Psoas muscle (tissue), 8 donors: ENCODE results near the gene PFKFB2. TPM values are rescaled to one million over a fixed set of nuclear protein-coding genes. Genes with fewer than 3 reads are reported as not detected.

ENCODE experiments used
- ATAC-seq, 4 donors: fragments of 200-7000 bp; cut with Tn5 transposase; one replicate each; pipeline ENCODE4 v1.9.1; 2020; ENCODE audit warnings: moderate library complexity in 3 of 4, mild to moderate bottlenecking in 2 of 4
- DNase-seq, 2 donors: peaks; one replicate each; pipeline ENCODE4 v3.0.0-alpha.2; 2020
- H3K27ac ChIP-seq: fragments of 200-600 bp; one replicate; pipeline ENCODE4 v1.8.0; 2022
- H3K27me3 ChIP-seq, 3 donors: fragments of 200-600 bp in 1 of 3; one replicate each; pipeline versions ENCODE4 v1.6.1 to v1.8.0; 2013 to 2022; ENCODE audit warnings: low read length in 2 of 3, mild to moderate bottlenecking in 2 of 3, moderate library complexity in 1 of 3; ENCODE audit not compliant: insufficient read depth in 3 of 3
- H3K36me3 ChIP-seq, 2 donors: fragments of 200-600 bp in 1 of 2; one replicate each; pipeline versions ENCODE4 v1.6.1 to v1.8.0; 2013 to 2022; ENCODE audit warnings: low read depth in 1 of 2, mild to moderate bottlenecking in 1 of 2, moderate library complexity in 1 of 2; ENCODE audit not compliant: insufficient read depth in 1 of 2
- H3K4me1 ChIP-seq: fragments of 200-600 bp; one replicate; pipeline ENCODE4 v1.8.0; 2022
- H3K4me3 ChIP-seq: fragments of 200-600 bp; one replicate; pipeline ENCODE4 v1.8.0; 2022; ENCODE audit warnings: mild to moderate bottlenecking
- H3K9me3 ChIP-seq: fragments of 200-600 bp; one replicate; pipeline ENCODE4 v1.8.0; 2022
- WGBS, 3 donors: extraction: QIAGEN DNeasy Blood & Tissue Kit; methylation state at CpG; one replicate each; pipeline versions ENCODE4 v1.1.6 to v1.1.7; 2013; 5-methylcytosine and 5-hydroxymethylcytosine counted together
- intact Hi-C, 2 donors: fragments of 100-400 bp; cut with DNase I; formaldehyde crosslinking; loops; one replicate each; pipeline versions ENCODE4 v1.11.0 to v1.14.2; 2022
- polyA plus RNA-seq, 3 donors: library from polyadenylated mRNA; stranded (reverse); fragments of 200-250 nt; gene quantifications; one replicate each; pipeline ENCODE4 v1.2.3, GENCODE V29; 2013
- total RNA-seq, 4 donors: library from RNA; stranded (reverse); fragmentation: NEBNext Ultra II Directional in 2 of 4; extraction: Animal tissue kit (Norgen Biotek cat#: 25700) in 2 of 4; gene quantifications; one replicate each; pipeline versions ENCODE4 v1.2.1 to v1.2.4, GENCODE V29; 2021 to 2023
- TF ChIP-seq, protein P1 (sequence below): fragments of 200-600 bp; IDR thresholded peaks from one replicate; pipeline ENCODE4 v1.8.0; 2022; ENCODE audit warnings: antibody characterized with exemption
- donor health status: healthy with polysubstance abuse.
- donor health status: DM: no; HTN: no; CAD: no; lungs with moderate emphysema.
- donor health status: Bipolar disorder and iron deficiency.
- donor health status: healthy.
- donor health status: DM: yes; HTN: yes; CAD: no.
- donor health status: DM: no; HTN: no; CAD: no.
- donor health status: DM: no; HTN: no; CAD: no.
- donor health status: DM: yes; HTN: yes; CAD: no.

Gene PFKFB2
- total and polyA plus RNA-seq, 7 donors = 3.9 to 149 (median 36.0) TPM

- Histone ChIP-seq H3K27ac (no peak overlapping the region), H3K27me3 (peaks cover 0 to 7% (median 0%) of the 10 kb centered on the region in 3 donors), H3K9me3 (no peaks in the 10 kb centered on the region), H3K4me3 (no peak overlapping the region), H3K4me1 (no peaks in the 10 kb centered on the region), H3K36me3 (no peaks in the 10 kb centered on the region)
- intact Hi-C loops = no loop called here
- TF ChIP-seq, protein P1, sequence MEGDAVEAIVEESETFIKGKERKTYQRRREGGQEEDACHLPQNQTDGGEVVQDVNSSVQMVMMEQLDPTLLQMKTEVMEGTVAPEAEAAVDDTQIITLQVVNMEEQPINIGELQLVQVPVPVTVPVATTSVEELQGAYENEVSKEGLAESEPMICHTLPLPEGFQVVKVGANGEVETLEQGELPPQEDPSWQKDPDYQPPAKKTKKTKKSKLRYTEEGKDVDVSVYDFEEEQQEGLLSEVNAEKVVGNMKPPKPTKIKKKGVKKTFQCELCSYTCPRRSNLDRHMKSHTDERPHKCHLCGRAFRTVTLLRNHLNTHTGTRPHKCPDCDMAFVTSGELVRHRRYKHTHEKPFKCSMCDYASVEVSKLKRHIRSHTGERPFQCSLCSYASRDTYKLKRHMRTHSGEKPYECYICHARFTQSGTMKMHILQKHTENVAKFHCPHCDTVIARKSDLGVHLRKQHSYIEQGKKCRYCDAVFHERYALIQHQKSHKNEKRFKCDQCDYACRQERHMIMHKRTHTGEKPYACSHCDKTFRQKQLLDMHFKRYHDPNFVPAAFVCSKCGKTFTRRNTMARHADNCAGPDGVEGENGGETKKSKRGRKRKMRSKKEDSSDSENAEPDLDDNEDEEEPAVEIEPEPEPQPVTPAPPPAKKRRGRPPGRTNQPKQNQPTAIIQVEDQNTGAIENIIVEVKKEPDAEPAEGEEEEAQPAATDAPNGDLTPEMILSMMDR = no peak
- no peak for ATAC-seq
- 68 to 83% (median 76%) methylated on average over 3 of the region's 3 CpGs for WGBS, 3 donors
- DNase-seq = no peak
These were observed 55.9 kb downstream of the PFKFB2 start for GRCh38 chr1:207109004-207109403.

- Histone ChIP-seq H3K27me3 (peaks cover 0 to 4% (median 0%) of the 10 kb centered on the region in 3 donors), H3K4me1 (no peaks in the 10 kb centered on the region), H3K36me3 (no peaks in the 10 kb centered on the region), H3K27ac (no peak overlapping the region), H3K4me3 (no peak overlapping the region), H3K9me3 (no peaks in the 10 kb centered on the region)
- DNase-seq (no peak), ATAC-seq (no peak)
- 63 to 70% (median 67%) methylated on average over 2 of the region's 2 CpGs for WGBS, 3 donors
- TF ChIP-seq, protein P1 = no peak
- intact Hi-C loops = loop anchor here in 1 of 2 donors (5.0 kb wide), 1 partner anchor 50 kb away; no protein-coding TSS in a partner anchor
These were observed 59.7 kb downstream of the PFKFB2 start for GRCh38 chr1:207112616-207113296.

- Histone ChIP-seq H3K4me3 (no peak overlapping the region), H3K27ac (no peak overlapping the region), H3K27me3 (peaks cover 0 to 4% (median 0%) of the 10 kb centered on the region in 3 donors), H3K4me1 (no peaks in the 10 kb centered on the region), H3K36me3 (no peaks in the 10 kb centered on the region), H3K9me3 (no peaks in the 10 kb centered on the region)
- TF ChIP-seq, protein P1 = no peak
- intact Hi-C loops = no loop called here
- 61 to 63% (median 62%) methylated on average over 5 of the region's 5 CpGs for WGBS, 3 donors
- ATAC-seq = no peak
- no peak for DNase-seq
These were observed 62.2 kb downstream of the PFKFB2 start for GRCh38 chr1:207115269-207115668.

DNA sequence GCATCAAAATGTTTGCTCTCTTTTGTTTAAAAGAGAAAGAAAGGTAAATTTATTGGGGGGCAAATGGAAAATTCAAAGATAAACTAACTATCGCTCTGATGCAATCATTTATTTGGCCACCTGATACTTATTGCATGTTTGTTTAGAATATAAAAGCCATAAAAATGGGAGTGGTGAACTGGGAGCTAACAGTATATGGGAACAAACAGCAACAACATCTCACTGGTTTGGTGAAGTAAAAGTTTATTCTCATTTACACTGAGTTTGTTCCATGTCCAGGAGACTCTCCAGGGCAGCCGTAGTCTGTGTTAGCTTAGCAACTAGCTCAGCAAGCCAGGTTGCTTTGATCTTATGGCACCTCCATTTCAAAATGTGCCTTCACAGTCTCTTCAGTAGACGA, 71.3 kb downstream of the PFKFB2 start:
- 83 to 88% (median 85%) methylated on average over 3 of the region's 3 CpGs for WGBS, 3 donors
- no peaks in the 10 kb centered on the region for H3K27me3 ChIP-seq
- H3K9me3 ChIP-seq = peaks cover 15% of the 10 kb centered on the region
- TF ChIP-seq, protein P1 = no peak
- H3K4me3 ChIP-seq = no peak overlapping the region
- intact Hi-C loops = no loop called here
- DNase-seq (no peak), ATAC-seq (no peak)
- no peaks in the 10 kb centered on the region for H3K36me3 ChIP-seq
- H3K27ac ChIP-seq = no peak overlapping the region
- H3K4me1 ChIP-seq = no peaks in the 10 kb centered on the region
